Measurements from ENCODE around the gene TAAR9. TPM values are rescaled to one million over a fixed set of nuclear protein-coding genes. Genes with fewer than 3 reads are reported as not detected.

Gene TAAR9
- total RNA-seq, 2 experiments from 2014 or later = not detected

- TF ChIP-seq CTCF (IDR thresholded peaks at IDR 0.05) = no peak
Observed at GRCh38 chr6:132494954-132495353, 43.1 kb upstream of the TAAR9 start.

GRCh38 chr6:132495604-132496079, 42.4 kb upstream of the TAAR9 start:
- ATAC-seq (ENCODE audit: poor library complexity) = no peak
- no peak for TF ChIP-seq CTCF (IDR thresholded peaks at IDR 0.05)
- H3K4me1 Mint-ChIP-seq (ENCODE audit: low read depth) = peaks cover 59% of the 10 kb centered on the region
- Histone ChIP-seq H3K9me3 (ENCODE audit: control insufficient read depth in 1 of 2, insufficient read depth in 1 of 2, low read length in 2 of 2) (no peaks in the 10 kb centered on the region), H3K27ac (ENCODE audit: low read depth in 1 of 2, low read length in 2 of 2) (no peak overlapping the region), H3K36me3 (ENCODE audit: insufficient read depth, low read length) (peaks cover 11% of the 10 kb centered on the region), H3K27me3 (ENCODE audit: control insufficient read depth in 1 of 2, insufficient read depth in 2 of 2, low read length in 2 of 2) (no peaks in the 10 kb centered on the region), H3K4me3 (ENCODE audit: low read length) (no peak overlapping the region), H3K4me1 (ENCODE audit: insufficient read depth, low read length) (peaks cover 2% of the 10 kb centered on the region)
- no peaks in the 10 kb centered on the region for H3K27me3 Mint-ChIP-seq
- ChIA-PET POLR2A (interaction anchor here (1.2 to 1.6 kb wide), 2 partner anchors 17 kb away, joined by 4 to 5 read pairs; partner anchors contain the start of gene STX7), CTCF (interaction anchor here (1.3 to 2.2 kb wide), 4 partner anchors 9 to 216 kb away, joined by 3 to 7 read pairs (median 6); no protein-coding TSS in a partner anchor)
- H3K4me3 Mint-ChIP-seq = no peak overlapping the region
- DNase-seq = no peak
- peaks cover 6% of the 10 kb centered on the region for H3K9me3 Mint-ChIP-seq
- H3K36me3 Mint-ChIP-seq (ENCODE audit: low read depth) = peaks cover 66% of the 10 kb centered on the region
- intact Hi-C loops (cut with DNase I, micrococcal nuclease) = no loop called here
- H3K27ac Mint-ChIP-seq = peak overlapping the region; percentile 3

More at GRCh38 chr6:132494954-132495353, 43.1 kb upstream of the TAAR9 start:
- Histone ChIP-seq H3K9me3 (ENCODE audit: control insufficient read depth in 1 of 2, insufficient read depth in 1 of 2, low read length in 2 of 2) (no peaks in the 10 kb centered on the region), H3K4me1 (ENCODE audit: insufficient read depth, low read length) (peaks cover 9% of the 10 kb centered on the region), H3K27me3 (ENCODE audit: control insufficient read depth in 1 of 2, insufficient read depth in 2 of 2, low read length in 2 of 2) (no peaks in the 10 kb centered on the region), H3K36me3 (ENCODE audit: insufficient read depth, low read length) (peaks cover 11% of the 10 kb centered on the region), H3K27ac (ENCODE audit: low read depth in 1 of 2, low read length in 2 of 2) (no peak overlapping the region), H3K4me3 (ENCODE audit: low read length) (no peak overlapping the region)
- ChIA-PET CTCF (interaction anchor here (2.1 kb wide), 1 partner anchor 11 kb away, joined by 7 read pairs; no protein-coding TSS in a partner anchor), POLR2A (interaction anchor here (1.2 kb wide), 1 partner anchor 18 kb away, joined by 5 read pairs; the partner anchor contains the start of gene STX7)
- intact Hi-C loops (cut with DNase I, micrococcal nuclease) = no loop called here
- Mint-ChIP-seq H3K9me3 (peaks cover 6% of the 10 kb centered on the region), H3K27ac (peak overlapping the region; percentile 3), H3K4me3 (no peak overlapping the region), H3K36me3 (ENCODE audit: low read depth) (peaks cover 59% of the 10 kb centered on the region), H3K27me3 (no peaks in the 10 kb centered on the region), H3K4me1 (ENCODE audit: low read depth) (peaks cover 54% of the 10 kb centered on the region)
- no peak for DNase-seq
- ATAC-seq (ENCODE audit: poor library complexity) = no peak

GRCh38 chr6:132496519-132497180, 41.4 kb upstream of the TAAR9 start:
- H3K4me3 Mint-ChIP-seq = no peak overlapping the region
- H3K27ac ChIP-seq (ENCODE audit: low read depth in 1 of 2, low read length in 2 of 2) = no peak overlapping the region
- TF ChIP-seq CTCF (IDR thresholded peaks at IDR 0.05) = no peak
- H3K27ac Mint-ChIP-seq = no peak overlapping the region
- H3K36me3 ChIP-seq (ENCODE audit: insufficient read depth, low read length) = peaks cover 16% of the 10 kb centered on the region
- DNase-seq = no peak
- no peaks in the 10 kb centered on the region for H3K27me3 Mint-ChIP-seq
- ChIA-PET POLR2A (interaction anchor here (0.6 to 1.6 kb wide), 2 partner anchors 16 to 21 kb away, joined by 3 to 4 read pairs; partner anchors contain the start of gene STX7), CTCF (interaction anchor here (1.3 to 2.2 kb wide), 4 partner anchors 10 to 217 kb away, joined by 3 to 10 read pairs (median 6); no protein-coding TSS in a partner anchor)
- peaks cover 63% of the 10 kb centered on the region for H3K4me1 Mint-ChIP-seq (ENCODE audit: low read depth)
- H3K4me3 ChIP-seq (ENCODE audit: low read length) = no peak overlapping the region
- intact Hi-C loops (cut with DNase I, micrococcal nuclease) = no loop called here
- H3K27me3 ChIP-seq (ENCODE audit: control insufficient read depth in 1 of 2, insufficient read depth in 2 of 2, low read length in 2 of 2) = no peaks in the 10 kb centered on the region
- no peaks in the 10 kb centered on the region for H3K4me1 ChIP-seq (ENCODE audit: insufficient read depth, low read length)
- ATAC-seq (ENCODE audit: poor library complexity) = no peak
- no peaks in the 10 kb centered on the region for H3K9me3 ChIP-seq (ENCODE audit: control insufficient read depth in 1 of 2, insufficient read depth in 1 of 2, low read length in 2 of 2)
- H3K9me3 Mint-ChIP-seq = peaks cover 6% of the 10 kb centered on the region
- H3K36me3 Mint-ChIP-seq (ENCODE audit: low read depth) = peaks cover 76% of the 10 kb centered on the region

Data from CD4-positive, alpha-beta T cell (primary cell).